Globus pallidus (tissue), 1 donor: ENCODE data around the gene TMA16.
"Not testable (repeated sequence)": the region's sequence is repeated elsewhere in the genome, so short reads cannot be mapped to it uniquely, and the experiment has no call there.

Experiments used
- DNase-seq: peaks from one replicate; pipeline ENCODE4 v3.0.0-alpha.2; 2015; ENCODE audit warnings: low spot score

Gene TMA16

GRCh38 chr4:163515198-163515597, 20.7 kb downstream of the TMA16 start:
- DNase-seq = no peak

- no peak for DNase-seq
Observed at GRCh38 chr4:163523791-163524365, 29.4 kb downstream of the TMA16 start.

- no peak for DNase-seq
Observed at GRCh38 chr4:163525982-163526381, 31.5 kb downstream of the TMA16 start.

GRCh38 chr4:163527172-163527571, 32.7 kb downstream of the TMA16 start:
- DNase-seq = no peak

GRCh38 chr4:163528653-163529052, 34.2 kb downstream of the TMA16 start:
- DNase-seq = no peak

GRCh38 chr4:163534056-163534455, 39.6 kb downstream of the TMA16 start:
- DNase-seq = no peak

- DNase-seq = no peak
Observed at GRCh38 chr4:163535657-163536056, 41.2 kb downstream of the TMA16 start.

- DNase-seq = no peak
Observed at GRCh38 chr4:163536091-163536490, 41.6 kb downstream of the TMA16 start.

- no peak for DNase-seq
Observed at GRCh38 chr4:163537114-163537513, 42.6 kb downstream of the TMA16 start.

- DNase-seq = not testable (repeated sequence)
Observed at GRCh38 chr4:163538820-163539219, 44.3 kb downstream of the TMA16 start.

GRCh38 chr4:163540448-163540847, 46.0 kb downstream of the TMA16 start:
- DNase-seq = no peak

- DNase-seq = no peak
Observed at GRCh38 chr4:163540977-163541376, 46.5 kb downstream of the TMA16 start.

GRCh38 chr4:163542275-163542674, 47.8 kb downstream of the TMA16 start:
- DNase-seq = no peak

- peak; percentile 58 for DNase-seq
Observed at GRCh38 chr4:163544407-163545038, 50.0 kb downstream of the TMA16 start.

GRCh38 chr4:163548481-163549243, 54.2 kb downstream of the TMA16 start:
- peak; percentile 54 for DNase-seq

GRCh38 chr4:163550869-163551267, 56.4 kb downstream of the TMA16 start:
- DNase-seq = no peak

GRCh38 chr4:163553146-163553545, 58.7 kb downstream of the TMA16 start:
- no peak for DNase-seq

GRCh38 chr4:163554870-163555465, 60.5 kb downstream of the TMA16 start:
- DNase-seq = no peak

GRCh38 chr4:163556177-163556576, 61.7 kb downstream of the TMA16 start:
- DNase-seq = peak; percentile 74

- DNase-seq = no peak
Observed at GRCh38 chr4:163556650-163557391, 62.3 kb downstream of the TMA16 start.

- no peak for DNase-seq
Observed at GRCh38 chr4:163558539-163559044, 64.1 kb downstream of the TMA16 start.

GRCh38 chr4:163562496-163562895, 68.0 kb downstream of the TMA16 start:
- DNase-seq = no peak
